GM04503 (cell line): ENCODE data around the gene FAM168A.

Source experiments
- DNase-seq: peaks from one replicate; pipeline ENCODE4 v3.0.0-alpha.2; 2012; ENCODE audit warnings: low read depth

FAM168A gene

GRCh38 chr11:73401217-73401923 lies 196.5 kb downstream of the FAM168A start:
- DNase-seq = no peak

GRCh38 chr11:73400293-73400692 lies 197.6 kb downstream of the FAM168A start:
- no peak for DNase-seq

DNA sequence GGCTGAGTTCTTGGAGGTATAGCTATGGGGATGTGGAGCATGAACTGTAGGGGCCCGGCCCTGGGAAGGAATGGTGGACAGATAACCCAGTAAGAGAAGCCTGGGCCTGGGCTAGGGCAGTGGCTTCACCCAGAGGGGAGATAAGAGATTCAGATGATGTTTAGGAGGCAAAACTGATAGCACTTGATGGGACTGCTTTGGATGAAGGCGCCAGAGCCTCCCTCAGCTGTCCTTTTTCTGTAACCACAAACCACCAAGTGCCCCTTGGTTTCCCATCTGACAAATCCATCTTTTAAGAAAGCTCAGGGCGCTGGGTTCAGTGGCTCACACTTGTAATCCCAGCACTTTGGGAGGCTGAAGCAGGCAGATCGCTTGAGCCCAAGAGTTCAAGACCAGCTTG lies 198.3 kb downstream of the FAM168A start:
- DNase-seq = no peak

GRCh38 chr11:73399159-73399590 lies 198.7 kb downstream of the FAM168A start:
- DNase-seq = no peak

DNA sequence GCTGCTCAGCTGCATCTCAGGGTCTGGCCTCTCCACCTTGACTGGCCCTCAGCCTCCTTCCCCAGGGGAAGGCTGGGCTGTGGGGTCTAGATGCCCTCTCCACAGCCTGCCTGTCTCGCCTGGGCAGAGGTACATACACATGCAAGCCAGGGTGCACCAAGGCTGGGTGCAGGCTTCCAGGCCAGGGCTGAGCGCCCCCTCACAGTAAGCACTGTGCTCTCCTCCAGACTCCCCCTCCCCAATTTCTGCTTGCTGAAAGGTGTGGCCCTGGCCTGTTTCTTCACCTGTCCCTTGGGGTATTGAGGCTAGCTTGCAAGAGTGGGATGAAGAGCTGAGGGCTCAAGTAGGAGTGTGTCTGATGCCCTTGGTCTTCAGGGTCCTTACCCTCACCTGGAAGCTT lies 199.2 kb downstream of the FAM168A start:
- DNase-seq = no peak

DNA sequence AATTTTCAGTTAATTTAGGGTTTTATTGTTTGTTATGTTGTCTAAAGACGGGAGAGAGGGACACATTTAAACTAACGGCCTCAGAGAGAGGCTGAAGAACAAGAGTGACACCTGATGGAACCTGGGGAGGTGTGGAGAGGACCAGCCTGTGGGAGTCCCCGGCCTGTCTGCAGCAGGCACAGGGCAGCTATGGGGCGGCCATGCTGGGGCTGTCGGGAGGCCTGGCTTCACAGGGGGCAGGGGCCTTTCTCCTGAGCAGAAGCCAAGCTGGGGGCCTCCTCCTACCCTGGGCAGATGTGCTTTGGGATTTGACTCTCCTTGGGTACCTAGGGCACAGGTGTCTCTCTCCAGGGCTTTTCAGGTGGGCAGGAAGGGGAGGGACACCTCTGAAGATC lies 199.8 kb downstream of the FAM168A start:
- DNase-seq = no peak

DNA sequence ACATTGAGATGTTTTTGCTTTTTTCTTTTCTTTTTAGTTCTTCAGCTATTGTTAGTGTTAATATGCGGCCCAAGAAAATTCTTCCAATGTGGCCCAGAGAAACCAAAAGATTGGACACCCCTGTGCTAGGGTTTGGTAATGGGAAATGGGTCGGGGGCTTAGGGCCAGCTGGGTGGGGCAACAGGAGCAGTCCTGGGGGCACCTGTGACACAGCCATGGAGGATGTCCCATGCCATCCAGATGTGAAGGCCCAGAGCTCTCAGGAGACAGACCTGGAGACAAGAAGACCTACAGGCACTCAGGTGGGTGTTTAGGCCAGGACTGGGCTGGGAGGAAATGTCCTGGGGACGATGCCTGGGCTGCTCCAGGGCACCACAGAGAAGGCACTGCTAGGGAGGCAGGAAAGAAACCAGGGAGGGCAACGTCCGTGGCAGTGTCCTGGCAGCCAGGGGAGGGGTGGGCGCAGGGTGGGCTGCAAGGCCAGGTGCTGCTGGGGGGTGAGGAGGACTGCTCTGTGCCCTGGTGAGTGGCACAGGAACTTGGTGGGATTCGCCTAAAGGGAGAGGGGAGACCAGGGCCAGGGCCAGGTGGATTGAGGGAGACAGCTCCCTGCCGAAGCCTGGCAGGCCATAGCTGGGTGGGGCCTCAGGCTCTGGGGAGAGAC lies 200.3 kb downstream of the FAM168A start:
- no peak for DNase-seq

DNA sequence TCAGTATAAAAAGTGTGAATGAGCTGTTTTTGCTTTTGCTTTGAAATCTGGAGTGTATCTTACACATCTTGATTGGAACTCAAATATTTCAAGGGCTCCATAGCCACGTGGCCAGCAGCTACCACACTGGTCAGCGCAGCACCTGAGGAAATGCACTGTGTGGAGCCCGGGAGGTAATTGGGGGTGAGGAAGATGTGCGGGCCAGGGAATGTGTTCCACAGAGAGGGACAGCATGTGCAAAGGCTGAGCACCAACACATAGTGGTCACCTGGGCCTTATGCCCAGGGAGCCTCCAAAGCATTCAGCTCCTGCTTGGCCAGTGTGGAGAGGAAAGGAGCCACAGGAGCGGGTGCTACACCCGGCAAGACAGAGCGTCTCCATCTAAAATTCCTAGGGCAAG lies 200.9 kb downstream of the FAM168A start:
- DNase-seq = no peak

DNA sequence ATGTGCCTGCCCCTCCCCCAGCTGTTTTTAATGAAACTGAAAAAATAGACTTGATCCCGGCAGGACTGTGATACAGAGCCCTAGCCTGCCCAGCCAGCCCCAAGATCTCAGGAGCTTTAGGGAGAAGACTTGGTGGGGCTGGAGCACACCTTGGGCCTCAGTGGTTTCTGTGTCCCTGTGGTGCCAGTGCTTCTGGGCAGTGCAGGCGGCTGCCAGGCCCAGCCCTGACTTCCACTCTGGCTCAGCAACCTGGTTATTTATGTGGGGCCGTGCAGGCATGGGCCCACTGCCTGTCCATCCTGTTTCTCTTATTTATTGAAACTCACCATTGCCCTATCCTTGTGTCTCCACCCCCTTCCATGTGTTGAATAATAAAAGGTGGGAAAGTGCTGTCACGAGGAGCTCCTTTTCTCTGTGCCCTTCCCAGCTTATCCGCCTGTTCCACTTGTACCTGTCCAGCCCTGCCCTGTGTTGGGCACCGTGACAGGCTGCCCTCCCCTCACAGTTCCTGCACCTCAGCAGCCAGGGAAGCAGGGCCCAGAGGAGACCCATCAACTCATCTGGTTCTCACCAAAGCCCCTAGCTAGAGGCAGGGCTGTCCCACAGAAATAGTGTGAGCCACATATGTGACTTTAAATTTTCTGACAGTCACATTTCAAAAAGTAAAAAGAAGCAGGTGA lies 201.5 kb downstream of the FAM168A start:
- no peak for DNase-seq

- no peak for DNase-seq
These were observed 202.4 kb downstream of the FAM168A start for GRCh38 chr11:73395297-73396208.

DNA sequence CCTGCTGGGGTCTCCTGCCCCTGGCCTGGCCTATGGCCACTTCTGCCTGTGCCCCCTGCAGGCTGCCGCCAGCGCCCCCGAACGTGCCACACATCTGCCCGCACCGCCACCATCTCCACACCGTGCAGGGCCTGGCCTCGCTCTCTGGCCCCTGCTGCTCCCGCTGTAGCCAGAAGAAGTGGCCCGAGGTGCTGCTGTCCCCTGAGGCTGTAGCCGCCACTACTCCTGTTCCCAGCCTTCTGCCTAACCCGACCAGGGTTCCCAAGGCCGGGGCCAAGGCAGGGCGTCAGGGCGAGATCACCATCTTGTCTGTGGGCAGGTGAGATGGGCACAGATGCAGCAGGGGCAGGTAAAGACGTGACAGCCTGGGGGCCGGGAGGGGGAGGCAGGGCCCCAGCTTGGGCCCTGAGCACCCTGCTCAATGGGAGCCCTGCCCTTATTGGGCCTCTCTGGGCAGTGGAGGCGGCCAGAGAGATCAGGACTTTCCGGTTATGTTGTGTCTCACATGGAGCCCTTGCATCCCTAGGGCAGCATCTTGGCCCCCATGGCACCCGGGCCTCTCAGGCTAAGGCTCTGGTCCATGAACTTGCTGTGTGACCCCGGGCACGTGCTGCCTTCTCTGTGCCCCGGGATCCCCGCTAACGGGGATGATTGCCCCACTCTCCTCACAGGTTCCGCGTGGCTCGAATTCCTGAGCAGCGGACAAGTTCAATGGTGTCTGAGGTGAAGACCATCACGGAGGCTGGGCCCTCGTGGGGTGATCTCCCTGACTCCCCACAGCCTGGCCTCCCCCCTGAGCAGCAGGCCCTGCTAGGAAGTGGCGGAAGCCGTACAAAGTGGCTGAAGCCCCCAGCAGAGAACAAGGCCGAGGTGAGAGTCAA lies 203.3 kb downstream of the FAM168A start:
- DNase-seq = no peak

DNA sequence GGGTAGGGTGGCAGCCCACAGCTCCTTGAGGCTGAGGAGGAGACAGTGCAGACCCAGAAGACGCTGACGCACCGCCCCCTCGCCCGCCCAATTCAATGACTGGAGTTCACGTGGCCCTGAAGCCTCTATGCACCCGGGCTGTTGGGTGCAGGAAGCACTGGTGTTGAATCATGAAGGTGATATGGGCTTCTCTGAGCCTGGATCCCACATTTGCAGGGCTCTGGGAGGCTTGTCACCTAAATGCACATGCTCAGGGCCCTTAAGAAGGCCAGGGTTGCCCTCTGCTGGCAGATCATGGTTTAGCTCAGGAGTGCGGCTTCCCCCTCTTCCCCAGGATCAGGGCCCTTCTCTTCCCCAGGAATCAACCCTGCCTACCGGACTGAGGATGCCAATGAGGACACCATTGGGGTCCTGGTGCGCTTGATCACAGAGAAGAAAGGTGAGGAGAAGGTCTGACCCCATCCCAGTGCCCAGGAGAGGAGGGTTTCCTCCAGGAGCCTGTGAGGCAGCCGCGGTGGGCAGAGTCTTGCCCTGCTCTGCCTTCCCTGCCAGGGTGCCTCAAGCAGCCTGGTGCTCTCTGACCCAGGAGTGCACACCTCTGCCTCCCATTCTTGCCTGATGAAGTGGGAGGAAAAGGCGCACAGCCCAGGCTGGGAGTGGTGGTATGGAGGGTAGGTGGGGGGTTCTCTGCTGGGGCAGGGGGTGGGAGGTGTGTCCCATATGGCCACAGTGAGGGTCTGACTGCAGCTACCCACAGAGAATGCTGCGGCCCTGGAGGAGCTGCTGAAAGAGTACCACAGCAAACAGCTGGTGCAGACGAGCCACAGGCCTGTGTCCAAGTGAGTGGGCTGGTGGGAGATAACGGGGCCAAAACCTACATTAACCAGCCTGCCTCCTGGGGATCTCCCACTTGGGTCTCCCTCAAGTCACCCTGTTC lies 204.2 kb downstream of the FAM168A start:
- DNase-seq = no peak

GRCh38 chr11:73393011-73393380 lies 204.9 kb downstream of the FAM168A start:
- no peak for DNase-seq

DNA sequence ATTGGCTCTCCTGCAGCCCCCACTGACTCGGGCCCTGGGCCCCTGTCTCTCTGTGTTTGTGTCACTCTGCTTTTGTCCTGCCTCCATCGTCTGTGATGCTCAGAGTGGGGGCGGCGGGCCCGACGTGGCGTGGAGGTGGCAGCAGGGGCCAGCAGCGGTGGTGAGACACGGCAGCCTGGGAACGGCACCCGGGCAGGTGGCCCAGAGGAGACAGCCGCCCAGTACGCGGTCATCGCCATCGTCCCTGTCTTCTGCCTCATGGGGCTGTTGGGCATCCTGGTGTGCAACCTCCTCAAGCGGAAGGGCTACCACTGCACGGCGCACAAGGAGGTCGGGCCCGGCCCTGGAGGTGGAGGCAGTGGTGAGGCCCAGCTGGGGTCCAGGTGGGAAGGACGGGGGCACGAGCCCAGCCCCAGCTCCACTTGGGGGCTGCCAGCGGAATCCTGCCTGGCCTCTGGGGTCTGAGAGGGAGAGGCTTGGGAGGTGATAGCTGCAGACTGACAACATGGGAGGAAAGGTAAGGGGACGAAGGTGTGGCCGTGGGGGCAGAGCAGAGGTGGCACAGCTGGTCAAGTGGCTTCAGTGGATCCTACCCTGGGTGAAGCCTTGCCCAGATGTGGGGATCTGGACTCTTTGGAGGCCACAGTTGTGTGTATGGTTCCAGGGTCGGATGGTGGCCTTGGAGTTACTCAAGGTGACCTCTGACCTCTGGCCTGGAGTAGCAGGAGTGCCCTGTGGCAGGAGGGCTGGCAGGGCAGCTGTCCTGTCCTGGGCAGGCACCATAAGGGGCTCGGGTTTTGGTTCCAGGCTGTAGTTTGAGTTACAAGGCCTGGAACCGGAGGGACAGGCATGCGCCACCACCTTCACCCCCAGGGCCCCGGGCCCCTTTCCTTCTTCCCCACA lies 205.6 kb downstream of the FAM168A start:
- no peak for DNase-seq

GRCh38 chr11:73391665-73392064 lies 206.2 kb downstream of the FAM168A start:
- DNase-seq = no peak

- no peak for DNase-seq
These were observed 207.0 kb downstream of the FAM168A start for GRCh38 chr11:73390601-73391565.

GRCh38 chr11:73389916-73390315 lies 208.0 kb downstream of the FAM168A start:
- DNase-seq = no peak

DNA sequence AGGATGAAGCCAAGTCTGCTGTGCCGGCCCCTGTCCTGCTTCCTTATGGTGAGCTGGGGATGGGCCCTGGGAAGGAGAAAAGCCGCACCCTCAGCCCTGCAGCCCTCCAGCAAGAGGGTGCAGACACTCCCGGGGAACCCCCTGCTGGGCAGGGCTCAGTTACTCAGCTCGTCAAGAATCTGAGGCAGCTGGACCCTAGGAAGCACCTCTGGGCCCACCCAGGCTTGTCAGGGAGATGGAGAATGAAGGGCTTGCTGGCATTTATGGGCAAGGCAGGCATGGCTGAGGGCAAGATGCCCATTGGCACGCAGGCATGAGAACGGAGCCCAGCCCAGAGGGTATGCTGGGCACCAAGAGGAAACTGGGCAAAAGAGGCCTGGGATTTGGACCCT lies 208.8 kb downstream of the FAM168A start:
- no peak for DNase-seq
